GM19099 (cell line): ENCODE results near the gene IRS2.

Experiments
- POLR2A ChIP-seq: IDR thresholded peaks from 3 replicates; pipeline ENCODE4 v1.6.1; 2011; ENCODE audit warnings: low read depth; ENCODE audit not compliant: insufficient read length; ENCODE audit errors: extremely low read depth

The IRS2 gene

DNA sequence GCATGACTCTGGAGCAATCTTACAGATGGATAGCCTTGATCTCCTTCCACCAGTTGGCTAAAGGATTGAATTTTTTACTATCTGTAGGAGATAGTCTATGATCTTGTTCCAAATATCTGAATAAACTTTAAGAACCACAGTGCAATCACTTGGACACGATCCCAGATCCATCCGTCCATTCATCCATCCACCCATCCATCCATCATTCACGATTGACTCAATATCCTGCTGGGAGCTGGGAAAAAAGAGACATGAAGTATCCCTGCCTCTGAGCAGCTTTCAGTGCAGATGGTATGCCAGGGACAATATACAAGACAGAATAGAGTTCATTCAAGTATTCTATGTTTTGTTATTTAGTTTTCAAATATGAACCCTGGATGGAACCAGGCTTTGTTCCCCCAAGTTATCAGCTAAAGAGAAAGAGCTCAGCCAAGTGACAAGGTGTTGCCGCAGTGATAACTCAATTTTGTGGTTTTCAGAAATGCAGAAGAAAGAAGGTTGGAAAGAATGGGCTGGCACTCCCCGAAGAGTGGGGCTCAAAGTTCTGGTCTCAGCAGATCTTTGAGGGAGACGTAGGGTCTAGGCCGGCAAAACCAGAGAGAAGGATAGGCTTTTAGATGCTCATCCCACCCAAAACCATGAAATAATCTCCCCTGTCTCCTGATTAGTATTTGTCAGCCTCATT lies 66.3 kb downstream of the IRS2 start:
- TF ChIP-seq POLR2A, result no peak

- TF ChIP-seq POLR2A, result no peak
Measured at GRCh38 chr13:109718726-109719125, 67.7 kb downstream of the IRS2 start.

DNA sequence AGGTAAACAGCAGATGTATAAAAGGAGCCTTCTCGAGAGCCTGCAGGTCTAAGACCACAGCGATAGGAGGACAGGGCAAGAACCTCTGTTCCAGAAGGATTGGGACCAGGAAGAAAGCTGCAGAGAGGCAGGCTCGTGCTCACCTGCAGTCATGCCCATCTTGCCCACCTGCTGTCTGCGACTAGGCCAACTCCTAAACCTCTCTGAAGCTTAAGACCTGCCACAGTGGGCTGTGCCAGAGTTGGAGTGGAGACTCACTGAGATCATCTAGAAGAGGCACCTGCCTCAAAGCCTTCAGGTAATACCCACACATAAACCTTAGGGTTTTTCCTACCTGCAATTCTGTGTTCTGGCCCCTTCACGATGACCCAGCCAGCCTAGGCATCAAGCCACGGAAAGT lies 68.7 kb downstream of the IRS2 start:
- no peak for TF ChIP-seq POLR2A

GRCh38 chr13:109715902-109716301 lies 70.5 kb downstream of the IRS2 start:
- TF ChIP-seq POLR2A, result no peak

DNA sequence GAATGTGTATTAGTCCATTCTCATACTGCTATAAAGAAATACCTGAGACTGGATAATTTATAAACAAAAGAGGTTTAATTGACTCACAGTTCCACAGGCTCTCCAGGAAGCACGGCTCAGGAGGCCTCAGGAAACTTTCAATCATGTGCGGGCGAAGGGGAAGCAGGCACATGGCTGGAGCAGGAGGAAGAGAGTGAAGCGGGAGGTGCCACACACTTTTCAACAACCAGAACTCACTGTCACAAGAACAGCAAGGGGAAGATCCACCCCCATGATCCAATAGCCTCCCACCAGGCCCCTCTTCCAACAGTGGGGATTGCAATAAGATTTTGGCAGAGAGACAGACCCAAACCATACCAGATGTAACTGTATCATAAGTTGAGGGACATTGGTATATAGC lies 72.7 kb downstream of the IRS2 start:
- TF ChIP-seq POLR2A, result no peak

DNA sequence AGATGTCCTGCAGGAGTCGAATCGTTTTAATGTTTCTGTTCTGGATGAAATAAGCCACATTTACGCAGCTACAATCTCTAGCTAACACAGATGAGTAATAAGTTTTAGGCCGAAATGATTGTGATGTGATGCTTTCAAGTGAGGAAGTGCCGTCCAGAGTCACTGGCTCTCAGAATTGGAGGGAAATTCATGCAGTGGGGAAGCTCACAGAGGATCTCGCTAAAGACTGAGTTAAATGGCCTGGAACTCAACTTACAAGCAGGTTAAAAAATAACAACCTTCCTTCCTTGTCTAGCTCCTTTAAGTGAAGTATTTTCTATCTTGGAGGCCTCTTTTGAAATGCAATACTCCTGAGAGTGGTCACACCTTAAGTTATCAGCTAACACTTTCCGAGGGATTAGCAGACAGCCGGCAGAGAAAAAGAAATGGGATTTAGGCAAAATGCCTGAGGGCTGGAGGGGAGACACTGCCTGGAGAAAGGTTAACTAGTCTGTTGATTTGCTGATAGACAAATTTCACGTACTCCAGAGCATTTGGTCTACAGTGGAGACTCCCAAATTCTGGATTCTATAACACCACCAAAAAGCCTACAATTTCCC lies 74.2 kb downstream of the IRS2 start:
- TF ChIP-seq POLR2A, result no peak

DNA sequence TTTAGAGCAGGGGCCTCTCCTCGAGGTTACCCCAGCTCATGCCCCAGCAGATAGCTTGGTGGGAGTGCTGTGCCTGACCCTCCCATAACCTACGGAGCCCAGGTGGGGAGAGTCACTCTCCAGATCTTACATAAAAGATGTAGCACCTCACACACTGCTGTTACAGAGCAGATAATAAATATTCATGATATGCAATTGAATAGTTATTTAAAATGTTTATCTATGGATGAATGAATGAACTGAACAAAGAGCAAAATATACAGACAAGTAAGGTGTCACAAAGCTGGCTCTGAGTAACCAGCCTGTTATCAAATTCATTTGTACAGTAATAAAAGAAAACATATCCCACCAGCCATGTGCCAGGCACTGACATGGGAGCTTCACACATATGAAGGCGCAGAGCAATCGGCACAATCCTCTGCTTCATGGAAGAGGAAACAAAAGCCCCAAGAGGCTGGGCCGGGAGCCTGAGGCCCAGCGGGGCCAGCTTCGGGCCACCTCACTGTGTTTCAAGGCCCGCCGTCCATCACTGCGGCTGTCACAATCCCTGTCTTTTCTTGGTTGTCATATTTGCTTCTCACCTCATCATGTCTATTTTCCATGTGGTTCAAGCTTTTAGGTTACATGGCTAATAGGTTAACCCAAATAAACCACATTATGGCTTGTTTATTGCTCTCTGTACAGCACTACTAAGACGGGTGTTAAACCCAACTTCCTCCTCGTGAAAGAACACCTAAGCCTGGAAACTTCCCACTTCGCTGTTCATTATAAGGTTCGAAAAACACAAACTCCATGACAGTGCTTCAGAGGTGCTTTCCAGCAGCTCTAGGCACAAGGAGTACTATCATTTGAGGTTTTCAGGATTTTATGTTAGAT lies 78.4 kb downstream of the IRS2 start:
- no peak for TF ChIP-seq POLR2A

GRCh38 chr13:109707044-109707741 lies 79.2 kb downstream of the IRS2 start:
- no peak for TF ChIP-seq POLR2A

- no peak for TF ChIP-seq POLR2A
Measured at GRCh38 chr13:109706015-109706715, 80.2 kb downstream of the IRS2 start.

DNA sequence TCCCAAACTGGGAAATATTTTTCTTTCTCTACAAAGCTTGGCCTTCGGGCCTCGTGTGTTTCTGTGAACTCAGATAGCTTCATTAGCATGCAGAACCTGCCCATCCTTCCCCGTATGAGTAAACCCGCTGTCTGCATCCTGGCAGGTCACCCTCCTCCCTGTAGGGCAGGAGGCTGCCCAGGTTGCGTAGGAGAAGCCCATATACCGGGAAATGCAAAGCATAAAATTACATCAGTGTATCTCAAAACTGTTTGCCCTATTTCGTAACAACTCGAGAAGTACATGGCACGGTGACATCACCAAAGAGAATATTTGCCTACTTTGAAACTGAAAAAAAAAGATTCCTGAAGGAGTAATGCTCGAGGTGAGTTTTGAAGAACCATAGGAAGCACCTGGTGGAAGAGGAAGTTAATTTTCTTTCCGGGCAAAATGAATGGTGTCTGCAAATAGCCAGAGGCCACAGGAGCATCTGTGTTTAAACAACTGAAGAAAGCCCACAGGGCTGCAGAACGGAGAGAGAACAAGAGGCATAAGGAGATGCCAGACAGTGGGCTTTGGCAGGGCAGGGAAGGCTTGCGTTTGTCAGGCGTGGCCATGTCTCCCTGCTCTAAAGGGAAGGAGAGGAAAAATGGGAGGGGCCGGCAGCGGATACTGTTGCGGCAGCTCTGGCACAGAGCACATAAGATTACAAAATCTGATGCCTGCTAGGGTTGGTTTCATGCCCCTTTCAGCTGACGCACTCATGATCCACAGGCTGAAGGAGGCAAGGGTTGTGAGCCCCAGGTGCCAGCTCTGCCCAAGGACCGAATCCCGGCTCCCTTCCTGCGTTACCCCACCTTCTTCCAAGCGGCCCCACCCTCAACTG lies 81.4 kb downstream of the IRS2 start:
- TF ChIP-seq POLR2A, result no peak

GRCh38 chr13:109703250-109703649 lies 83.1 kb downstream of the IRS2 start:
- no peak for TF ChIP-seq POLR2A
